H9 (cell line): ENCODE data around the gene ASL. TPM values are rescaled to one million over a fixed set of nuclear protein-coding genes. Genes with fewer than 3 reads are reported as not detected.

Source experiments
- DNase-seq: peaks from one replicate; pipeline ENCODE4 v3.0.0-alpha.2; 2017
- H2AFZ ChIP-seq: one replicate; pipeline ENCODE4 v1.6.1; 2013; ENCODE audit warnings: mild to moderate bottlenecking, low read length, control low read depth, moderate library complexity
- H2AK5ac ChIP-seq: 2 replicates; pipeline ENCODE4 v1.6.1; 2013; ENCODE audit warnings: low read length, control low read depth, mixed read lengths; ENCODE audit not compliant: insufficient read length
- H2BK120ac ChIP-seq: one replicate; pipeline ENCODE4 v1.6.1; 2013; ENCODE audit warnings: low read depth, mild to moderate bottlenecking, low read length, control low read depth, inconsistent platforms; ENCODE audit not compliant: poor library complexity, severe bottlenecking
- H2BK12ac ChIP-seq: 2 replicates; pipeline ENCODE4 v1.6.1; 2013; ENCODE audit warnings: low read length, control low read depth, mixed read lengths, low read depth; ENCODE audit not compliant: insufficient read length
- H2BK15ac ChIP-seq: 2 replicates; pipeline ENCODE4 v1.6.1; 2013; ENCODE audit warnings: low read depth, low read length, control low read depth
- H2BK20ac ChIP-seq: one replicate; pipeline ENCODE4 v1.6.1; 2013; ENCODE audit warnings: low read depth, mild to moderate bottlenecking, low read length, control low read depth, inconsistent platforms; ENCODE audit not compliant: poor library complexity, severe bottlenecking
- H2BK5ac ChIP-seq: 2 replicates; pipeline ENCODE4 v1.6.1; 2013; ENCODE audit warnings: low read length, control low read depth, mixed read lengths; ENCODE audit not compliant: insufficient read length
- H3K14ac ChIP-seq: 2 replicates; pipeline ENCODE4 v1.6.1; 2013; ENCODE audit warnings: low read length, control low read depth; ENCODE audit not compliant: insufficient read depth
- H3K18ac ChIP-seq: 2 replicates; pipeline ENCODE4 v1.6.1; 2013; ENCODE audit warnings: low read depth, mild to moderate bottlenecking, mixed read lengths, low read length, control low read depth; ENCODE audit not compliant: insufficient read length
- H3K23ac ChIP-seq: 2 replicates; pipeline ENCODE4 v1.6.1; 2013; ENCODE audit warnings: low read length, control low read depth, mixed read lengths, low read depth; ENCODE audit not compliant: insufficient read length
- H3K23me2 ChIP-seq: 2 replicates; pipeline ENCODE4 v1.6.1; 2013; ENCODE audit warnings: low read depth, mild to moderate bottlenecking, mixed read lengths, low read length, control low read depth; ENCODE audit not compliant: insufficient read length, poor library complexity, severe bottlenecking
- H3K27ac ChIP-seq: 2 replicates; pipeline ENCODE4 v1.5.1; 2013; ENCODE audit warnings: low read length, control low read depth, mixed read lengths, low read depth; ENCODE audit not compliant: insufficient read length
- H3K27me3 ChIP-seq: 2 replicates; pipeline ENCODE4 v1.6.1; 2013; ENCODE audit warnings: low read length, control low read depth, inconsistent platforms; ENCODE audit not compliant: insufficient read depth
- H3K4ac ChIP-seq: 2 replicates; pipeline ENCODE4 v1.6.1; 2013; ENCODE audit warnings: low read depth, mild to moderate bottlenecking, control low read depth, inconsistent platforms, low read length, moderate library complexity
- H3K4me1 ChIP-seq: 2 replicates; pipeline ENCODE4 v1.6.1; 2013; ENCODE audit warnings: low read length, control low read depth, inconsistent platforms; ENCODE audit not compliant: insufficient read depth
- H3K4me2 ChIP-seq: 2 replicates; pipeline ENCODE4 v1.6.1; 2013; ENCODE audit warnings: low read length, control low read depth, mixed read lengths; ENCODE audit not compliant: insufficient read length, insufficient read depth
- H3K56ac ChIP-seq: 2 replicates; pipeline ENCODE4 v1.6.1; 2013; ENCODE audit warnings: low read depth, mild to moderate bottlenecking, mixed read lengths, low read length, control low read depth; ENCODE audit not compliant: insufficient read length
- H3K79me1 ChIP-seq: 2 replicates; pipeline ENCODE4 v1.6.1; 2013; ENCODE audit warnings: low read depth, mild to moderate bottlenecking, moderate library complexity, low read length, control low read depth, inconsistent platforms; ENCODE audit not compliant: insufficient read depth, poor library complexity, severe bottlenecking
- H3K79me2 ChIP-seq: 2 replicates; pipeline ENCODE4 v1.6.1; 2013; ENCODE audit warnings: low read length, control low read depth, inconsistent platforms; ENCODE audit not compliant: insufficient read depth
- H3K9ac ChIP-seq: 2 replicates; pipeline ENCODE4 v1.6.1; 2013; ENCODE audit warnings: low read length, control low read depth, mixed read lengths; ENCODE audit not compliant: insufficient read length; ENCODE audit errors: extremely low read depth
- H3K9me3 ChIP-seq: one replicate; pipeline ENCODE4 v1.6.1; 2013; ENCODE audit warnings: low read depth, low read length, inconsistent platforms; ENCODE audit not compliant: control insufficient read depth
- H3T11ph ChIP-seq: one replicate; pipeline ENCODE4 v1.6.1; 2013; ENCODE audit warnings: mild to moderate bottlenecking, low read length, control low read depth, inconsistent platforms
- H4K20me1 ChIP-seq: one replicate; pipeline ENCODE4 v1.6.1; 2013; ENCODE audit not compliant: control insufficient read depth, insufficient read length, insufficient read depth
- H4K5ac ChIP-seq: 2 replicates; pipeline ENCODE4 v1.6.1; 2013; ENCODE audit warnings: low read depth, mild to moderate bottlenecking, mixed read lengths, low read length, control low read depth; ENCODE audit not compliant: insufficient read length
- H4K8ac ChIP-seq: replicated peaks from 2 replicates; pipeline ENCODE4 v1.6.1; 2013; ENCODE audit warnings: low read length, control low read depth, mixed read lengths, low read depth; ENCODE audit not compliant: insufficient read length
- H4K91ac ChIP-seq: 2 replicates; pipeline ENCODE4 v1.6.1; 2013; ENCODE audit warnings: low read depth, mild to moderate bottlenecking, moderate library complexity, mixed read lengths, low read length, control low read depth; ENCODE audit not compliant: insufficient read length
- H3K27ac Mint-ChIP-seq, 3 experiments: 2 replicates in 2 of 3; 3 replicates in 1 of 3; pipeline ENCODE4 v1.8.0; 2020 to 2021; ENCODE audit warnings: mixed read lengths in 3 of 3, mild to moderate bottlenecking in 1 of 3, moderate library complexity in 1 of 3
- H3K27me3 Mint-ChIP-seq: 2 replicates; pipeline ENCODE4 v1.8.0; 2021; ENCODE audit warnings: low read depth, mild to moderate bottlenecking, moderate library complexity, mixed read lengths
- H3K36me3 Mint-ChIP-seq, 3 experiments: 2 replicates in 2 of 3; 3 replicates in 1 of 3; pipeline ENCODE4 v1.8.0; 2020 to 2021; ENCODE audit warnings: low read depth in 3 of 3, mixed read lengths in 3 of 3; ENCODE audit not compliant: insufficient read depth in 1 of 3
- H3K4me1 Mint-ChIP-seq, 2 experiments: 2 replicates each; pipeline ENCODE4 v1.8.0; 2020; ENCODE audit warnings: mixed read lengths in 2 of 2
- H3K4me3 Mint-ChIP-seq, 2 experiments: 2 replicates in 1 of 2; 3 replicates in 1 of 2; pipeline ENCODE4 v1.8.0; 2020 to 2021; ENCODE audit warnings: mild to moderate bottlenecking in 2 of 2, mixed read lengths in 2 of 2, moderate library complexity in 1 of 2
- H3K9me3 Mint-ChIP-seq, 2 experiments: 2 replicates in 1 of 2; 3 replicates in 1 of 2; pipeline ENCODE4 v1.8.0; 2020; ENCODE audit warnings: mild to moderate bottlenecking in 2 of 2, mixed read lengths in 2 of 2, moderate library complexity in 1 of 2
- WGBS: extraction: QIAGEN DNeasy Blood & Tissue Kit; methylation state at CpG from one replicate; pipeline ENCODE4 v1.1.7; 2013; ENCODE audit warnings: missing lambda C conversion rate, low lambda C conversion rate, mixed read lengths; ENCODE audit not compliant: insufficient read length; ENCODE audit errors: extremely low coverage; 5-methylcytosine and 5-hydroxymethylcytosine counted together
- total RNA-seq: library from RNA; stranded (reverse); gene quantifications from 2 replicates; pipeline ENCODE4 v1.2.1, GENCODE V29; 2021
- TF ChIP-seq, protein P1 (sequence below): fragments of 200-600 bp; sonication (generic); conservative IDR thresholded peaks from 3 replicates; pipeline ENCODE4 v1.8.0; 2021; ENCODE audit warnings: antibody characterized with exemption, mild to moderate bottlenecking

The ASL gene
- total RNA-seq, 1 experiment from 2014 or later, result 30.7 TPM

DNA sequence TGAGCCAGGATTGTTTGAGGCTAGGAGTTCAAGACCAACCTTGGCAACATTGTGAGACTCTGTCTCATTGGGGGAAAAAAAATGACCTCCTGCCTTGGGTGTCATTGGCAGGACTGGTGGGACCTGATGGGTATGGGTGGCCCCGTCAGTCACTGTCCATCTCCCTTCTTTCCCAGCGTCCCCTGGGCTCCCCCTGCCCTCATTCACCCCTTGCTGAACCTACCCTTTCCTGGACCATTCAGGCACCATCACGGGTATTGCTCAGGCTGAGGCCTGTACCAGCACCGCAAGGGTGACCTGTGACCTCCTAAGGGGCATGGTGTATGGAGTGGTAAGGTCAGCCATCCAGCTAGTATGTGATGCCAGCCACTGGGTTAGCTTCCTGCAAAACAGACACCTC, 19.4 kb downstream of the ASL start:
- Histone ChIP-seq H2BK15ac (no peak overlapping the region), H2AFZ (no peak overlapping the region), H3T11ph (no peak overlapping the region), H2BK12ac (no peak overlapping the region), H3K4me2 (no peak overlapping the region), H3K79me2 (no peaks in the 10 kb centered on the region), H3K56ac (no peak overlapping the region), H3K14ac (no peak overlapping the region), H4K20me1 (no peaks in the 10 kb centered on the region), H3K9ac (no peak overlapping the region), H3K18ac (no peak overlapping the region), H3K4me1 (no peaks in the 10 kb centered on the region), H2BK120ac (no peak overlapping the region), H3K9me3 (no peaks in the 10 kb centered on the region), H3K23me2 (no peaks in the 10 kb centered on the region), H3K4ac (no peak overlapping the region), H4K5ac (no peak overlapping the region), H2BK20ac (no peak overlapping the region), H4K91ac (no peak overlapping the region), H3K79me1 (no peaks in the 10 kb centered on the region), H2AK5ac (no peak overlapping the region), H3K27ac (no peak overlapping the region), H4K8ac (no peak overlapping the region), H3K23ac (no peak overlapping the region), H3K27me3 (no peaks in the 10 kb centered on the region), H2BK5ac (no peak overlapping the region)
- Mint-ChIP-seq H3K36me3 (no peaks in the 10 kb centered on the region), H3K4me3 (no peak overlapping the region), H3K27me3 (no peaks in the 10 kb centered on the region), H3K4me1 (peaks cover 5 to 6% of the 10 kb centered on the region in 2 experiments; a peak in 3 of 4 replicates), H3K9me3 (no peaks in the 10 kb centered on the region), H3K27ac (no peak overlapping the region)
- TF ChIP-seq, protein P1, sequence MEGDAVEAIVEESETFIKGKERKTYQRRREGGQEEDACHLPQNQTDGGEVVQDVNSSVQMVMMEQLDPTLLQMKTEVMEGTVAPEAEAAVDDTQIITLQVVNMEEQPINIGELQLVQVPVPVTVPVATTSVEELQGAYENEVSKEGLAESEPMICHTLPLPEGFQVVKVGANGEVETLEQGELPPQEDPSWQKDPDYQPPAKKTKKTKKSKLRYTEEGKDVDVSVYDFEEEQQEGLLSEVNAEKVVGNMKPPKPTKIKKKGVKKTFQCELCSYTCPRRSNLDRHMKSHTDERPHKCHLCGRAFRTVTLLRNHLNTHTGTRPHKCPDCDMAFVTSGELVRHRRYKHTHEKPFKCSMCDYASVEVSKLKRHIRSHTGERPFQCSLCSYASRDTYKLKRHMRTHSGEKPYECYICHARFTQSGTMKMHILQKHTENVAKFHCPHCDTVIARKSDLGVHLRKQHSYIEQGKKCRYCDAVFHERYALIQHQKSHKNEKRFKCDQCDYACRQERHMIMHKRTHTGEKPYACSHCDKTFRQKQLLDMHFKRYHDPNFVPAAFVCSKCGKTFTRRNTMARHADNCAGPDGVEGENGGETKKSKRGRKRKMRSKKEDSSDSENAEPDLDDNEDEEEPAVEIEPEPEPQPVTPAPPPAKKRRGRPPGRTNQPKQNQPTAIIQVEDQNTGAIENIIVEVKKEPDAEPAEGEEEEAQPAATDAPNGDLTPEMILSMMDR, result no peak
- DNase-seq, result no peak
- WGBS, result no CpG with 5 or more reads among the region's 4 CpGs
